Kidney epithelial cell (primary cell): ENCODE results near the gene MRAP. TPM values are rescaled to one million over a fixed set of nuclear protein-coding genes. Genes with fewer than 3 reads are reported as not detected.

Experiments used
- DNase-seq: peaks from one replicate; pipeline ENCODE4 v3.0.0-alpha.2; 2010; ENCODE audit warnings: low read depth
- H3K27me3 ChIP-seq: 2 replicates; pipeline ENCODE4 v1.6.0; 2011; ENCODE audit warnings: low read length; ENCODE audit not compliant: control insufficient read depth, insufficient read depth
- H3K36me3 ChIP-seq: 2 replicates; pipeline ENCODE4 v1.5.1; 2011; ENCODE audit warnings: low read length; ENCODE audit not compliant: control insufficient read depth, insufficient read depth
- H3K4me3 ChIP-seq: 2 replicates; pipeline ENCODE4 v1.5.1; 2011; ENCODE audit warnings: low read depth, mild to moderate bottlenecking, control low read depth, low read length
- total RNA-seq: library from RNA; depleted of rRNA; stranded (reverse); fragments of >200 nt; gene quantifications from 2 replicates; pipeline ENCODE4 v1.2.3, GENCODE V29; 2015
- TF ChIP-seq, protein P1 (sequence below): IDR thresholded peaks from 2 replicates; pipeline ENCODE4 v1.5.1; 2011; ENCODE audit warnings: mild to moderate bottlenecking, moderate library complexity, low read length, control low read depth, inconsistent platforms; ENCODE audit not compliant: insufficient read depth, poor library complexity, severe bottlenecking

MRAP gene
- total RNA-seq, 1 donor from 2014 or later: not detected

DNA sequence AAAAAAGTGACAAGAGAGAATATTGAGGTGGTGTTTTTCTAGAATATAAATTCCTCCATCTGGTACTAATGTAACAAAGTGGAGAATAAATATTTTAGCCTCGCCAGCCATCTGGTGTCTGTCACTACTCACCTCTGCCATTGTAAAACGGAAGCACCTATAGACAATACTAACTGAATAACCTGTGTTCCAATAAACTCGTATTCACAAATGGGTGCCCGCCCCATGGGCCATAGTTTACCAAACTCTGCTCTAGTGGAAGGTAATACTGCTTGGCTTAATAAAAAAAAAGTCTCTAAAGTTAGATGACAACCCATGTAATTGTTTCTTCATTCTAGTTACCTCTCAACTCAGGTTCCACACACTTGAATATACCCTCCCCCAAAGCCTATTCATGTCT, 27.9 kb upstream of the MRAP start:
- Histone ChIP-seq H3K36me3 (no peaks in the 10 kb centered on the region), H3K27me3 (no peaks in the 10 kb centered on the region), H3K4me3 (no peak overlapping the region)
- TF ChIP-seq, protein P1, sequence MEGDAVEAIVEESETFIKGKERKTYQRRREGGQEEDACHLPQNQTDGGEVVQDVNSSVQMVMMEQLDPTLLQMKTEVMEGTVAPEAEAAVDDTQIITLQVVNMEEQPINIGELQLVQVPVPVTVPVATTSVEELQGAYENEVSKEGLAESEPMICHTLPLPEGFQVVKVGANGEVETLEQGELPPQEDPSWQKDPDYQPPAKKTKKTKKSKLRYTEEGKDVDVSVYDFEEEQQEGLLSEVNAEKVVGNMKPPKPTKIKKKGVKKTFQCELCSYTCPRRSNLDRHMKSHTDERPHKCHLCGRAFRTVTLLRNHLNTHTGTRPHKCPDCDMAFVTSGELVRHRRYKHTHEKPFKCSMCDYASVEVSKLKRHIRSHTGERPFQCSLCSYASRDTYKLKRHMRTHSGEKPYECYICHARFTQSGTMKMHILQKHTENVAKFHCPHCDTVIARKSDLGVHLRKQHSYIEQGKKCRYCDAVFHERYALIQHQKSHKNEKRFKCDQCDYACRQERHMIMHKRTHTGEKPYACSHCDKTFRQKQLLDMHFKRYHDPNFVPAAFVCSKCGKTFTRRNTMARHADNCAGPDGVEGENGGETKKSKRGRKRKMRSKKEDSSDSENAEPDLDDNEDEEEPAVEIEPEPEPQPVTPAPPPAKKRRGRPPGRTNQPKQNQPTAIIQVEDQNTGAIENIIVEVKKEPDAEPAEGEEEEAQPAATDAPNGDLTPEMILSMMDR: no peak
- DNase-seq: no peak

DNA sequence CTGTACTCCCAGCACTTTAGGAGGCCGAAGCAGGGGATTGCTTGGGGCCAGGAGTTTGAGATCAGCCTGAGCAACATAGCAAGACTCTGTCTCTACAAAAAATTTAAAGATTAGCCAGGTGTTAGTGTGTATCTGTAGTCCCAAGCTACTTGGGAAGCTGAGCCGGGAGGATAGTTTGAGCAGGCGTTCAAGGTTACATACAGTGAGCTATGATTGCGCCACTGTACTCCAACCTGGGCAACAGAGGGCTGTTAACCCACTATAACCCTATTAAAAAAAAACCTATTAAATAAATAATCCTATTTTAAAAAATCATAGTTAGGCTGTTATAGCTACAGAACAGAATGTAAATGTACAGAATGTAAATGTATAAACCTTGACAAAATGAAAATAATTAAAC, 22.0 kb upstream of the MRAP start:
- no peaks in the 10 kb centered on the region for H3K27me3 ChIP-seq
- H3K36me3 ChIP-seq: no peaks in the 10 kb centered on the region
- TF ChIP-seq, protein P1: no peak
- no peak overlapping the region for H3K4me3 ChIP-seq
- no peak for DNase-seq

DNA sequence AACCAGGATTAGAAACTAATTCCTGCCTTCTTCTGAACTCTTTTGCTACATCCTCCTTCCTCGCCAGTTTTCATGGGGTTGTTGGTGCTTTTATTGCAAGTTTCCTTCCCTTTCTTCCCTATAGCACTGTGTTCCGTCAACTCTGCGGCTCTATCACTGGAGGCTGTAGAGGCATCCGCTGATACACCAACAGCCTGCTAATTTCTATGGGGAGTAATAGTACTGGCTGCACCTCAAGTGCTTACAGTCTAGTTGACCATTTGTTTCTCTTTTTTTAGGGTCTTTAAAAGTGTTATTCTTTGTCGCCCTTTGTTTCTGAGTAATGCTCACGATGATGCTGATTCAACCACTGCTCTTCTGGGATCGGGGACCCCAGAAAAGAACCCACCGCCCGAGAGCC, 20.6 kb upstream of the MRAP start:
- TF ChIP-seq, protein P1: no peak
- peak overlapping the region; percentile 68 for H3K4me3 ChIP-seq
- no peaks in the 10 kb centered on the region for H3K36me3 ChIP-seq
- no peaks in the 10 kb centered on the region for H3K27me3 ChIP-seq
- DNase-seq: no peak

DNA sequence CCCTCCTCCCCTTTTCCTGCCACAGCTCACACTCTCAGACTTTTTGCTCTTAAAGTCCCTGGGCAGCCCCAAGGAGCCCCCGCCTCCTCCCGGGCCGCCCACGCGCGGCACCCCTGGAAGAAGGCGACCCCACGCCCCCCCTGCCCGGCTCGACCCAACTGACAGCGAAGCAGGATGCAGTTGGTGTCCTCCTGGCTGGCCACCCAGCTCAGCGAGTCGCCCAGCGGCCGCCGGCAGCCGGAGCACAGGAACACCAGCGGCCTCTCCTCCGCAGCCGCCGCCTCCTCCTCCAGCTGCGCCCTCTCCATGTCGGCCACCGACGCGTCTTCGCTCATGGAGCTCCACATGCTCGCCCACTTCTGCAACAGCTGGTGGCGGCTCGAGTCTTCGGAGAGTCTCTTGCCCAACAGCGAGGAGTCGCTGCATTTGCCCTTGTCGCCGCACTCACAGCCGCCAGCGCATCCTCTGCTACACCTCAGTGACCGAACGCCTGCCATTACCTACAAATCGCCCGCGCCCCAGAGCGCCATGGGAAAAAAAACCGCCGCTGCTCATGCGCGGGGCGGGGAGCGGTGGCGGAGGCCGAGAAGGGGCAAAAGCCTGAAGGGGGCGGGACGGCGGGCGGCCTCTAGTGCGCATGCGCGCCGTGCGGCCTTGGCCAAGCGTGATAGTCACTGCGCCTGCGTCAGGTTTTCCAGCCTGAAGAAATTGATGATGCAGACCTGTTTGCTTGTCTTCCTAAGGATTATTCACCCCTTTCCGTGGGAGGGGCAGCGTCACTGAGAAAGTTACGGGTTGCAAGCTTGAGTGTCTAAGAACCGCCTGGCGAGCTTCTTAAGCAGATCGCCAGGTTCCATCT, 19.9 kb upstream of the MRAP start, which contains the start of gene MIS18A:
Gene MIS18A (minus strand): TSS at position 532 of the 859 bp plus-strand sequence. CDS start 35 bp downstream, at position 497.
- peak; percentile 82 for DNase-seq
- Histone ChIP-seq H3K36me3 (no peaks in the 10 kb centered on the region), H3K4me3 (peak within 1 kb of the TSS; percentile 68), H3K27me3 (no peaks in the 10 kb centered on the region)
- TF ChIP-seq, protein P1: no peak

DNA sequence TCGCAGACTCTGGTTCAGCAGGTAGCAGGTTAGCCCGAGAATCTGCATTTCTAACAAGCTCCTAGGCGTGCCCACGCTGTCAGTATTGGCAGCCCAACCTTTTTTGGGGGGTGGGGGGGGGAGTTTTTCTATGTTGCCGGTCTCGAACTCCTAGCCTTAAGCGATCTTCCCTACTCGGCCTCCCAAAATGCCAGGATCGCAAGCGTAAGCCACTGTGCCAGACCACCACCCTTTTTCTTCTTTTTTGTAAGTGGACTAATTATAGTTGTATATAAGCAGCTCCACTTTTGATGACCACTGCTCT, 19.3 kb upstream of the MRAP start:
- TF ChIP-seq, protein P1: no peak

DNA sequence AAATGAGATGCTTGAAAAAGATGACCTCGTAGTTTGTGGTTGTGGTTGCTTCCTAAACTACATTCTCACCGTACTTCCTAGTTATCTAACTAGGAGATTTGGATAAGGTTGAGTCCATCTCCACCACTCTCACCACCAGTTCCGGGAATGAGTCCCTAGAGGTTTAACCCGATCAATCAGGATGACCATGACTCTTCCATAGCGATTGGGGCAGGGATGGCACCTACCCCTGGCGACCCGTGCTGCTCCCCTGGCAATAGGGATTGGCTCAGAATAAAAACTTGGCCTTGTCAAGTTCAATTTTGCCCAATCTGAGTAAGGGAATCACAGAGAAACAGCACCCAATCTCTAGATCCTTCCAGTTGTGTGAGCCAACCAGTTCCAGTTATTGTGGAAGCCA, 17.1 kb upstream of the MRAP start:
- H3K27me3 ChIP-seq: no peaks in the 10 kb centered on the region
- TF ChIP-seq, protein P1: no peak
- no peaks in the 10 kb centered on the region for H3K36me3 ChIP-seq
- DNase-seq: no peak
- no peak overlapping the region for H3K4me3 ChIP-seq

More for the DNA sequence above, 19.3 kb upstream of the MRAP start:
- no peak for DNase-seq
- H3K27me3 ChIP-seq: no peaks in the 10 kb centered on the region
- H3K4me3 ChIP-seq: peak overlapping the region; percentile 68
- no peaks in the 10 kb centered on the region for H3K36me3 ChIP-seq
